Measurements from ENCODE around the gene SETD1B. TPM values are rescaled to one million over a fixed set of nuclear protein-coding genes. Genes with fewer than 3 reads are reported as not detected.
A peak's percentile ranks its signal among the peaks of the same experiment; 100 is the strongest.

Gene SETD1B
- total and polyA plus RNA-seq, 2 donors (not counting 3 experiments of a cell fraction or from before 2014, with no cell fraction given) = 2.6 to 27.0 TPM

- Histone ChIP-seq H3K4me3 (replicated peaks in 1 of 3; ENCODE audit: insufficient read depth in 1 of 3, low read depth in 1 of 3, low read length in 3 of 3) (no peak overlapping the region), H3K27ac (ENCODE audit: insufficient read depth, low read depth, low read length) (no peak overlapping the region), H2AFZ (ENCODE audit: low read depth, low read length) (no peak overlapping the region), H3K9me1 (replicated peaks; ENCODE audit: control insufficient read depth, extremely low read depth, insufficient read depth, low read length) (no peaks in the 10 kb centered on the region), H4K20me1 (replicated peaks; ENCODE audit: control insufficient read depth, extremely low read depth, insufficient read depth, low read length) (no peaks in the 10 kb centered on the region), H3K36me3 (ENCODE audit: control insufficient read depth in 2 of 2, extremely low read depth in 1 of 2, insufficient read depth in 2 of 2, low read length in 2 of 2) (peaks cover 15 to 39% of the 10 kb centered on the region in 2 experiments), H3K9me3 (replicated peaks; ENCODE audit: control insufficient read depth, insufficient read depth, low read length) (no peaks in the 10 kb centered on the region), H3K4me1 (ENCODE audit: control insufficient read depth, extremely low read depth, insufficient read depth, low read length) (no peaks in the 10 kb centered on the region), H3K27me3 (ENCODE audit: control insufficient read depth in 2 of 2, insufficient read depth in 2 of 2, low read length in 2 of 2) (no peaks in the 10 kb centered on the region), H3K9ac (replicated peaks; ENCODE audit: extremely low read depth, insufficient read depth, low read length) (no peak overlapping the region), H3K79me2 (ENCODE audit: control insufficient read depth, insufficient read depth, low read length) (peaks cover 2% of the 10 kb centered on the region), H3K4me2 (ENCODE audit: insufficient read depth, low read length) (no peak overlapping the region)
- no peak for DNase-seq (ENCODE audit: low read depth, low spot score)
- ChIA-PET CTCF (interaction anchor here (1.4 to 3.3 kb wide), 3 partner anchors 12 to 29 kb away, joined by 3 to 10 read pairs (median 7); partner anchors contain the start of gene RHOF), POLR2A (no interaction called here)
- intact Hi-C loops (cut with micrococcal nuclease) = no loop called here
- dilution Hi-C loops (cut with MboI; ENCODE audit: extremely low pct_ligation_motif_present, low sequenced_read_pairs) = no loop called here
- TF ChIP-seq FOS (IDR thresholded peaks at IDR 0.05; ENCODE audit: borderline replicate concordance, insufficient read depth, low read length) (no peak), GATA2 (IDR thresholded peaks at IDR 0.05; ENCODE audit: insufficient read depth, insufficient read length, low read depth, low read length) (no peak), CTCF (IDR thresholded peaks at IDR 0.05; ENCODE audit: extremely low read depth in 1 of 2, insufficient read depth in 1 of 2, low read depth in 1 of 2, low read length in 2 of 2) (peak in 1 of 2 donors; percentile 3)
- BruUV-seq (replicated peaks) = no TSS peak
- FAIRE-seq = no peak
Measured at GRCh38 chr12:121823101-121823726, 19.4 kb downstream of the SETD1B start.

- no peaks in the 10 kb centered on the region for H3K27me3 ChIP-seq (ENCODE audit: control insufficient read depth in 2 of 2, insufficient read depth in 2 of 2, low read length in 2 of 2)
- CTCF ChIA-PET = interaction anchor here (1.4 to 3.3 kb wide), 3 partner anchors 12 to 29 kb away, joined by 3 to 10 read pairs (median 7); partner anchors contain the start of gene RHOF
- no peaks in the 10 kb centered on the region for H4K20me1 ChIP-seq (replicated peaks; ENCODE audit: control insufficient read depth, extremely low read depth, insufficient read depth, low read length)
- dilution Hi-C loops (cut with MboI; ENCODE audit: extremely low pct_ligation_motif_present, low sequenced_read_pairs) (no loop called here), intact Hi-C loops (cut with micrococcal nuclease) (no loop called here)
- no TSS peak for BruUV-seq (replicated peaks)
- no peak overlapping the region for H3K27ac ChIP-seq (ENCODE audit: insufficient read depth, low read depth, low read length)
- no peak overlapping the region for H3K4me2 ChIP-seq (ENCODE audit: insufficient read depth, low read length)
- no peak overlapping the region for H3K9ac ChIP-seq (replicated peaks; ENCODE audit: extremely low read depth, insufficient read depth, low read length)
- H3K36me3 ChIP-seq (ENCODE audit: control insufficient read depth in 2 of 2, extremely low read depth in 1 of 2, insufficient read depth in 2 of 2, low read length in 2 of 2) = peaks cover 15 to 41% of the 10 kb centered on the region in 2 experiments
- H3K4me3 ChIP-seq (replicated peaks in 1 of 3; ENCODE audit: insufficient read depth in 1 of 3, low read depth in 1 of 3, low read length in 3 of 3) = no peak overlapping the region
- H3K79me2 ChIP-seq (ENCODE audit: control insufficient read depth, insufficient read depth, low read length) = peaks cover 2% of the 10 kb centered on the region
- TF ChIP-seq JUN (IDR thresholded peaks at IDR 0.05; ENCODE audit: borderline replicate concordance, insufficient read depth, insufficient read length, low read depth) = no peak
- no peak for TF ChIP-seq MAX (IDR thresholded peaks at IDR 0.05; ENCODE audit: insufficient read depth, insufficient read length)
- TF ChIP-seq GATA2 (IDR thresholded peaks at IDR 0.05; ENCODE audit: insufficient read depth, insufficient read length, low read depth, low read length) = no peak
- TF ChIP-seq MYC (IDR thresholded peaks at IDR 0.05; ENCODE audit: low read depth, low read length) = no peak
- TF ChIP-seq POLR2A (IDR thresholded peaks at IDR 0.05; ENCODE audit: low read depth, low read length) = no peak
- TF ChIP-seq CTCF (IDR thresholded peaks at IDR 0.05; ENCODE audit: extremely low read depth in 1 of 2, insufficient read depth in 1 of 2, low read depth in 1 of 2, low read length in 2 of 2) = no peak
- TF ChIP-seq EZH2 (IDR thresholded peaks at IDR 0.05; ENCODE audit: borderline replicate concordance, low read depth, low read length, severe bottlenecking) = no peak
- no peak for TF ChIP-seq POLR2AphosphoS5 (IDR thresholded peaks at IDR 0.05; ENCODE audit: insufficient read depth, low read depth, low read length)
- no peak for TF ChIP-seq FOS (IDR thresholded peaks at IDR 0.05; ENCODE audit: borderline replicate concordance, insufficient read depth, low read length)
- no peak overlapping the region for H2AFZ ChIP-seq (ENCODE audit: low read depth, low read length)
- no peaks in the 10 kb centered on the region for H3K9me3 ChIP-seq (replicated peaks; ENCODE audit: control insufficient read depth, insufficient read depth, low read length)
- no peaks in the 10 kb centered on the region for H3K4me1 ChIP-seq (ENCODE audit: control insufficient read depth, extremely low read depth, insufficient read depth, low read length)
- POLR2A ChIA-PET = no interaction called here
- no peak for FAIRE-seq
- H3K9me1 ChIP-seq (replicated peaks; ENCODE audit: control insufficient read depth, extremely low read depth, insufficient read depth, low read length) = no peaks in the 10 kb centered on the region
- no peak for DNase-seq (ENCODE audit: low read depth, low spot score)
Measured at GRCh38 chr12:121823727-121824115, 19.9 kb downstream of the SETD1B start.

Data from endothelial cell of umbilical vein (primary cell).